Measurements from ENCODE around the gene SOHLH1. TPM values are rescaled to one million over a fixed set of nuclear protein-coding genes. Genes with fewer than 3 reads are reported as not detected.

SOHLH1 gene
- total RNA-seq, 1 experiment from 2014 or later, result not detected

DNA sequence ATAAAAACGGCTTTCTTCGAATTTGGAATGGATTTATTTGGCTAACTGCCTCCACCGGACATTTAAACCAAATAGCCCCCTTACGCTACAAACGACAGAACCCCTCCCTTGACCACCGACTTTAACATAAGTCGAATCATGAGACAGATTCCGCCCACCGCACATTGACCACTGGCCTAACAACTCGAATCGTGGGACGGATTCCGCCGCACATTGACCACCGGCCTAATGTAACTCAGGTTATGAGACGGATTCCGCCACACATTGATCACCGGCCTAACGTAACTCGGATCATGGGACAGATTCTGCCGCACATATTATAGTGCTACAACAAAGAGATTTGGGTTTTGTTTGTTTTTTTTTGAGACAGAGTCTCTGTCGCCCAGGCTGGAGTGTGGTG, 38.9 kb downstream of the SOHLH1 start:
- CTCF ChIA-PET, result no interaction called here
- H3K9ac ChIP-seq (ENCODE audit: low read length), result no peak overlapping the region
- H2AFZ ChIP-seq (ENCODE audit: low read length), result no peak overlapping the region
- H3K36me3 ChIP-seq (ENCODE audit: low read depth, low read length), result no peaks in the 10 kb centered on the region
- TF ChIP-seq EZH2 (IDR thresholded peaks at IDR 0.05; ENCODE audit: low read length, unreplicated experiment) (no peak), EZH2phosphoT487 (IDR thresholded peaks at IDR 0.05; ENCODE audit: borderline replicate concordance, low read length) (no peak)
- TF ChIP-seq, protein P1, sequence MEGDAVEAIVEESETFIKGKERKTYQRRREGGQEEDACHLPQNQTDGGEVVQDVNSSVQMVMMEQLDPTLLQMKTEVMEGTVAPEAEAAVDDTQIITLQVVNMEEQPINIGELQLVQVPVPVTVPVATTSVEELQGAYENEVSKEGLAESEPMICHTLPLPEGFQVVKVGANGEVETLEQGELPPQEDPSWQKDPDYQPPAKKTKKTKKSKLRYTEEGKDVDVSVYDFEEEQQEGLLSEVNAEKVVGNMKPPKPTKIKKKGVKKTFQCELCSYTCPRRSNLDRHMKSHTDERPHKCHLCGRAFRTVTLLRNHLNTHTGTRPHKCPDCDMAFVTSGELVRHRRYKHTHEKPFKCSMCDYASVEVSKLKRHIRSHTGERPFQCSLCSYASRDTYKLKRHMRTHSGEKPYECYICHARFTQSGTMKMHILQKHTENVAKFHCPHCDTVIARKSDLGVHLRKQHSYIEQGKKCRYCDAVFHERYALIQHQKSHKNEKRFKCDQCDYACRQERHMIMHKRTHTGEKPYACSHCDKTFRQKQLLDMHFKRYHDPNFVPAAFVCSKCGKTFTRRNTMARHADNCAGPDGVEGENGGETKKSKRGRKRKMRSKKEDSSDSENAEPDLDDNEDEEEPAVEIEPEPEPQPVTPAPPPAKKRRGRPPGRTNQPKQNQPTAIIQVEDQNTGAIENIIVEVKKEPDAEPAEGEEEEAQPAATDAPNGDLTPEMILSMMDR (conservative IDR thresholded peaks at IDR 0.05; ENCODE audit: low read depth, low read length), result no peak
- POLR2A ChIA-PET (ENCODE audit: unreplicated experiment), result no interaction called here
- no peaks in the 10 kb centered on the region for H4K20me1 ChIP-seq (ENCODE audit: low read length)
- H3K4me1 ChIP-seq (ENCODE audit: insufficient read depth, low read length), result no peaks in the 10 kb centered on the region
- peaks cover 10% of the 10 kb centered on the region; the same call in 1 of the 2 replicates for H3K27me3 ChIP-seq (ENCODE audit: low read length)
- H3K9me2 ChIP-seq (replicated peaks; ENCODE audit: low read length), result no peaks in the 10 kb centered on the region
- H3K27ac ChIP-seq (ENCODE audit: low read length), result no peak overlapping the region
- H3F3A ChIP-seq (ENCODE audit: low read length, unreplicated experiment), result no peaks in the 10 kb centered on the region
- no peak overlapping the region for H3K4me2 ChIP-seq (ENCODE audit: low read length)
- no peaks in the 10 kb centered on the region for H3K79me2 ChIP-seq (ENCODE audit: low read length)
- no peak overlapping the region for H3K4me3 ChIP-seq (ENCODE audit: low read length)
- BruUV-seq (replicated peaks), result no TSS peak
- no peak for ATAC-seq
- H3K9me3 ChIP-seq (ENCODE audit: low read length), result no peaks in the 10 kb centered on the region
- intact Hi-C loops (cut with micrococcal nuclease), result no loop called here
- no peak for DNase-seq

DNA sequence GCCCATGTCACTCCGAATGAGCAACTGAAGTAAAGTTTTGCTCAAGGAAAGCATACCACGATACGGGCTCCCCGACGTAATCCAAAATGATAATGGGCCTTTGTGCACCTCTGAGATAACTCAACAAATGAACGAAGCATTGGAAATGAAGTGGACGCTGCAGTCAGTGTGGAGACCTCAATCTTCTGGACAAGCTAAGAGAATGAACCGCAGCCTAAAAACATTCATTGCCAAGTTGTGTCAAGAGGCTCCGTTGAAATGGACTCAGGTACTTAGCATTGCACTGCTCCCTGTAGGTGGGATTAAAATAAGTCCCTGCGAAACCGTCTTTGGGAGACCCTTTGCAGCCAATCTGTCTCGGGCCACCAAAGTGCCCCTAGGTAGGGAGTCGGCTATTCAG, 40.0 kb downstream of the SOHLH1 start:
- ChIA-PET CTCF (no interaction called here), POLR2A (ENCODE audit: unreplicated experiment) (no interaction called here)
- TF ChIP-seq, protein P1 (conservative IDR thresholded peaks at IDR 0.05; ENCODE audit: low read depth, low read length), result no peak
- no peak for TF ChIP-seq EZH2 (IDR thresholded peaks at IDR 0.05; ENCODE audit: low read length, unreplicated experiment)
- no peak for TF ChIP-seq EZH2phosphoT487 (IDR thresholded peaks at IDR 0.05; ENCODE audit: borderline replicate concordance, low read length)
- no TSS peak for BruUV-seq (replicated peaks)
- Histone ChIP-seq H3K9me3 (ENCODE audit: low read length) (no peaks in the 10 kb centered on the region), H4K20me1 (ENCODE audit: low read length) (no peaks in the 10 kb centered on the region), H2AFZ (ENCODE audit: low read length) (no peak overlapping the region), H3K9ac (ENCODE audit: low read length) (no peak overlapping the region), H3K4me3 (ENCODE audit: low read length) (no peak overlapping the region), H3K4me1 (ENCODE audit: insufficient read depth, low read length) (no peaks in the 10 kb centered on the region), H3F3A (ENCODE audit: low read length, unreplicated experiment) (no peaks in the 10 kb centered on the region), H3K79me2 (ENCODE audit: low read length) (no peaks in the 10 kb centered on the region), H3K27ac (ENCODE audit: low read length) (no peak overlapping the region), H3K4me2 (ENCODE audit: low read length) (no peak overlapping the region), H3K27me3 (ENCODE audit: low read length) (peaks cover 13% of the 10 kb centered on the region), H3K9me2 (replicated peaks; ENCODE audit: low read length) (no peaks in the 10 kb centered on the region), H3K36me3 (ENCODE audit: low read depth, low read length) (no peaks in the 10 kb centered on the region)
- DNase-seq (no peak), ATAC-seq (no peak)
- intact Hi-C loops (cut with micrococcal nuclease), result no loop called here

DNA sequence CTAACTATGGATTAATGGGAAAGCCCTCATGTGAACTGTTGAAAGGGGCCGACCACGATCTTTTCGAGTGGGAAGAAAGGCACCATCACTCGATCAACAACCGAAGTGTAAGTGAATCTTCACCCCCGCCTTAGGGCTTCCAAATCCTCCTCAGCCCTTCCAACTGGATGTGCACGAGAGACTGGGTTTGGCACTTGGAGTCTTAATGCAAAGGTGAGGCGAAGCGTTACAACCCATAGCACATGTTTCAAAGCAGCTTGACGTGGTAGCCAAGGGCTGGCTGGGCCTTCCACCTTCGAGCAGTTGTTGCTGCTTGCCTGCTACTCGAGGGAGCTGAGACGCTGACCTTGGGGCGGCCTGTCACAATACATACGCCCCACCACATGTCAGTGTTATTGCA, 41.9 kb downstream of the SOHLH1 start:
- H3K9me2 ChIP-seq (replicated peaks; ENCODE audit: low read length), result no peaks in the 10 kb centered on the region
- H3K4me2 ChIP-seq (ENCODE audit: low read length), result no peak overlapping the region
- no peaks in the 10 kb centered on the region for H3F3A ChIP-seq (ENCODE audit: low read length, unreplicated experiment)
- no peaks in the 10 kb centered on the region for H3K36me3 ChIP-seq (ENCODE audit: low read depth, low read length)
- H3K79me2 ChIP-seq (ENCODE audit: low read length), result no peaks in the 10 kb centered on the region
- H3K4me3 ChIP-seq (ENCODE audit: low read length), result no peak overlapping the region
- H3K4me1 ChIP-seq (ENCODE audit: insufficient read depth, low read length), result no peaks in the 10 kb centered on the region
- ATAC-seq (no peak), DNase-seq (no peak)
- peaks cover 13% of the 10 kb centered on the region for H3K27me3 ChIP-seq (ENCODE audit: low read length)
- no peak overlapping the region for H3K9ac ChIP-seq (ENCODE audit: low read length)
- H3K9me3 ChIP-seq (ENCODE audit: low read length), result no peaks in the 10 kb centered on the region
- no TSS peak for BruUV-seq (replicated peaks)
- no peak overlapping the region for H2AFZ ChIP-seq (ENCODE audit: low read length)
- no peaks in the 10 kb centered on the region for H4K20me1 ChIP-seq (ENCODE audit: low read length)
- CTCF ChIA-PET, result no interaction called here
- TF ChIP-seq, protein P1 (conservative IDR thresholded peaks at IDR 0.05; ENCODE audit: low read depth, low read length), result no peak
- TF ChIP-seq EZH2 (IDR thresholded peaks at IDR 0.05; ENCODE audit: low read length, unreplicated experiment) (no peak), EZH2phosphoT487 (IDR thresholded peaks at IDR 0.05; ENCODE audit: borderline replicate concordance, low read length) (no peak)
- H3K27ac ChIP-seq (ENCODE audit: low read length), result no peak overlapping the region
- intact Hi-C loops (cut with micrococcal nuclease), result no loop called here
- POLR2A ChIA-PET (ENCODE audit: unreplicated experiment), result no interaction called here
